T-helper 1 cell treated with Interleukin-12 subunit alpha and Interleukin-12 subunit beta and Interleukin-4 antibody, amounts not matched to agents 30 μg/mL and 1 μg/mL, for 36 hours (primary cell): ENCODE results near the gene ZSWIM4.
"Not testable (repeated sequence)": the region's sequence is repeated elsewhere in the genome, so short reads cannot be mapped to it uniquely, and the experiment has no call there.

Experiments
- H3K27ac Mint-ChIP-seq: one replicate; pipeline ENCODE4 v1.8.0; 2021; ENCODE audit warnings: mild to moderate bottlenecking, mixed read lengths
- H3K27me3 Mint-ChIP-seq: one replicate; pipeline ENCODE4 v1.8.0; 2021; ENCODE audit warnings: low read depth, mixed read lengths
- H3K36me3 Mint-ChIP-seq: one replicate; pipeline ENCODE4 v1.8.0; 2021; ENCODE audit warnings: low read depth, mixed read lengths
- H3K4me1 Mint-ChIP-seq: one replicate; pipeline ENCODE4 v1.8.0; 2021; ENCODE audit warnings: low read depth, mixed read lengths
- H3K4me3 Mint-ChIP-seq: one replicate; pipeline ENCODE4 v1.8.0; 2021; ENCODE audit warnings: mild to moderate bottlenecking, moderate library complexity, mixed read lengths
- H3K9me3 Mint-ChIP-seq: one replicate; pipeline ENCODE4 v1.8.0; 2021; ENCODE audit warnings: mixed read lengths

ZSWIM4 gene

GRCh38 chr19:13765395-13766094 is 29.7 kb upstream of the ZSWIM4 start:
- no peaks in the 10 kb centered on the region for H3K27me3 Mint-ChIP-seq
- H3K4me3 Mint-ChIP-seq: peak overlapping the region; percentile 87
- H3K27ac Mint-ChIP-seq: peak overlapping the region; percentile 61
- no peaks in the 10 kb centered on the region for H3K9me3 Mint-ChIP-seq
- peaks cover 9% of the 10 kb centered on the region for H3K36me3 Mint-ChIP-seq
- peaks cover 15% of the 10 kb centered on the region for H3K4me1 Mint-ChIP-seq

- Mint-ChIP-seq H3K4me3 (no peak overlapping the region), H3K27me3 (no peaks in the 10 kb centered on the region), H3K9me3 (no peaks in the 10 kb centered on the region), H3K27ac (peak overlapping the region; percentile 1), H3K4me1 (peaks cover 15% of the 10 kb centered on the region), H3K36me3 (peaks cover 9% of the 10 kb centered on the region)
Measured at GRCh38 chr19:13766095-13766481, 29.2 kb upstream of the ZSWIM4 start.

DNA sequence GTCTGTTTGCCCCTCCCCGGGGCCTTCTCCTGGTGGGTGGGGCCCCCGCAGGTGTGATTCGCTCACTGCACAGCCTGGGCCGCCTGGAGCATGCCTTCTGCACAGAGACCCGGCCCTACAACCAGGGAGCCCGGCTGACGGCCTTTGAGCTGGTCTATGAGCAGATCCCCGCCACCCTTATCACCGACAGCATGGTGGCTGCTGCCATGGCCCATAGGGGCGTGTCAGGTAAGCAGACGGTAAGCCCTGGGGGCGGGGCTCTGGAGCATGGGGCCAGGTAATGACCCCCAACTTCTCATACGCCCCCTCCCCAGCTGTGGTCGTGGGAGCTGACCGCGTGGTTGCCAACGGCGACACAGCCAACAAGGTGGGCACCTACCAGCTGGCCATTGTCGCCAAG is 26.7 kb upstream of the ZSWIM4 start:
- peaks cover 13% of the 10 kb centered on the region for H3K4me1 Mint-ChIP-seq
- H3K27me3 Mint-ChIP-seq: no peaks in the 10 kb centered on the region
- no peak overlapping the region for H3K27ac Mint-ChIP-seq
- H3K36me3 Mint-ChIP-seq: peaks cover 6% of the 10 kb centered on the region
- no peaks in the 10 kb centered on the region for H3K9me3 Mint-ChIP-seq
- H3K4me3 Mint-ChIP-seq: no peak overlapping the region

GRCh38 chr19:13770013-13770635 is 25.1 kb upstream of the ZSWIM4 start:
- H3K36me3 Mint-ChIP-seq: peaks cover 7% of the 10 kb centered on the region
- H3K27ac Mint-ChIP-seq: no peak overlapping the region
- H3K9me3 Mint-ChIP-seq: no peaks in the 10 kb centered on the region
- H3K27me3 Mint-ChIP-seq: no peaks in the 10 kb centered on the region
- peaks cover 16% of the 10 kb centered on the region for H3K4me1 Mint-ChIP-seq
- no peak overlapping the region for H3K4me3 Mint-ChIP-seq

- Mint-ChIP-seq H3K36me3 (peaks cover 19% of the 10 kb centered on the region), H3K9me3 (no peaks in the 10 kb centered on the region), H3K27me3 (no peaks in the 10 kb centered on the region), H3K4me1 (peaks cover 19% of the 10 kb centered on the region), H3K27ac (peak within 1 kb of the TSS; percentile 91), H3K4me3 (peak within 1 kb of the TSS; percentile 98)
Measured at GRCh38 chr19:13774217-13775191, 20.7 kb upstream of the ZSWIM4 start, which contains the start of gene C19orf53. TSS of gene C19orf53 (plus strand) at chr19:13774456. CDS start at chr19:13774478, 22 bp downstream.

- Mint-ChIP-seq H3K27ac (no peak overlapping the region), H3K4me1 (peaks cover 19% of the 10 kb centered on the region), H3K9me3 (no peaks in the 10 kb centered on the region), H3K4me3 (no peak overlapping the region), H3K36me3 (peaks cover 15% of the 10 kb centered on the region), H3K27me3 (no peaks in the 10 kb centered on the region)
Measured at GRCh38 chr19:13778398-13778797, 16.8 kb upstream of the ZSWIM4 start.

- no peak overlapping the region for H3K27ac Mint-ChIP-seq
- peaks cover 15% of the 10 kb centered on the region for H3K36me3 Mint-ChIP-seq
- H3K27me3 Mint-ChIP-seq: no peaks in the 10 kb centered on the region
- H3K9me3 Mint-ChIP-seq: no peaks in the 10 kb centered on the region
- H3K4me3 Mint-ChIP-seq: no peak overlapping the region
- peaks cover 19% of the 10 kb centered on the region for H3K4me1 Mint-ChIP-seq
Measured at GRCh38 chr19:13778847-13779246, 16.4 kb upstream of the ZSWIM4 start.

DNA sequence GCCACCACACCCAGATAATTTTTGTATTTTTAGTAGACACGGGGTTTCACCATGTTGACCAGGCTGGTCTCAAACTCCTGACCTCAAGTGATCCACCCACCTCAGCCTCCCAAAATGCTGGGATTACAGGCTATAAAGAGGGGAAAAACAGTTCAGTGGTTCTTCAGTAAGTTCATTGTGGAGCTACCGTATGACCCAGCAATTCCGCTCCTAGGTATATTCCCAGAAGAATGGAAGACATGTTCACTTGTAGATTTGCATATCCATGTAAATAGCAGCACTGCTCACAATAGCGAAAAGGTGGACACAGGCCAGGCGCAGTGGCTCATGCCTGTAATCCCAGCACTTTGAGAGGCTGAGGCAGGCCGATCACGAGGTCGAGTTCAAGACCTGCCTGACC is 15.4 kb upstream of the ZSWIM4 start:
- Mint-ChIP-seq H3K4me1 (peaks cover 16% of the 10 kb centered on the region), H3K36me3 (peaks cover 12% of the 10 kb centered on the region)
- H3K27me3 Mint-ChIP-seq, H3K27ac Mint-ChIP-seq, H3K4me3 Mint-ChIP-seq, H3K9me3 Mint-ChIP-seq: not testable (repeated sequence)

DNA sequence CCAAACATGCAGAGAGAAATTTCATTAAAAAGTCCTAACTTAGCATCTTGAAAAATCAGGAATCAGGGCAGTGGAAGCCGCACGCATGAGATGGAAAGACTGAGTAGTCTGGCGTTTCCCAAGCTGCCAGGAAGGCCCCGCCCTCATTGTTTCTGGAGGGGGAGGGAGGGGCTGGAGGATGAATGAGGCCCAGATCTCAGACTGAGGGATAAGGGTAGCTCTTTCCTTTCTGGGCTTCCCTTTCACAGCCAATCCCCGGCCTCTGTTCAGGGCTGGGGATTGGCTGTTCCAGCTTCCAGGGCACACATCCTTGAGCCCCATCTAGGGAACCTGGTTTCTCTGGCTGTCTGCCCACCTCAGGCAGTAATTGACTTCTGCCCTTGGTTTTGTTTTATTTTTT is 13.7 kb upstream of the ZSWIM4 start:
- no peaks in the 10 kb centered on the region for H3K9me3 Mint-ChIP-seq
- H3K4me1 Mint-ChIP-seq: peaks cover 10% of the 10 kb centered on the region
- H3K27me3 Mint-ChIP-seq: no peaks in the 10 kb centered on the region
- H3K36me3 Mint-ChIP-seq: peaks cover 4% of the 10 kb centered on the region
- H3K4me3 Mint-ChIP-seq: no peak overlapping the region
- no peak overlapping the region for H3K27ac Mint-ChIP-seq

- Mint-ChIP-seq H3K27me3 (no peaks in the 10 kb centered on the region), H3K4me1 (peaks cover 8% of the 10 kb centered on the region), H3K9me3 (no peaks in the 10 kb centered on the region), H3K27ac (no peak overlapping the region), H3K36me3 (peaks cover 2% of the 10 kb centered on the region), H3K4me3 (no peak overlapping the region)
Measured at GRCh38 chr19:13782537-13782936, 12.7 kb upstream of the ZSWIM4 start.

DNA sequence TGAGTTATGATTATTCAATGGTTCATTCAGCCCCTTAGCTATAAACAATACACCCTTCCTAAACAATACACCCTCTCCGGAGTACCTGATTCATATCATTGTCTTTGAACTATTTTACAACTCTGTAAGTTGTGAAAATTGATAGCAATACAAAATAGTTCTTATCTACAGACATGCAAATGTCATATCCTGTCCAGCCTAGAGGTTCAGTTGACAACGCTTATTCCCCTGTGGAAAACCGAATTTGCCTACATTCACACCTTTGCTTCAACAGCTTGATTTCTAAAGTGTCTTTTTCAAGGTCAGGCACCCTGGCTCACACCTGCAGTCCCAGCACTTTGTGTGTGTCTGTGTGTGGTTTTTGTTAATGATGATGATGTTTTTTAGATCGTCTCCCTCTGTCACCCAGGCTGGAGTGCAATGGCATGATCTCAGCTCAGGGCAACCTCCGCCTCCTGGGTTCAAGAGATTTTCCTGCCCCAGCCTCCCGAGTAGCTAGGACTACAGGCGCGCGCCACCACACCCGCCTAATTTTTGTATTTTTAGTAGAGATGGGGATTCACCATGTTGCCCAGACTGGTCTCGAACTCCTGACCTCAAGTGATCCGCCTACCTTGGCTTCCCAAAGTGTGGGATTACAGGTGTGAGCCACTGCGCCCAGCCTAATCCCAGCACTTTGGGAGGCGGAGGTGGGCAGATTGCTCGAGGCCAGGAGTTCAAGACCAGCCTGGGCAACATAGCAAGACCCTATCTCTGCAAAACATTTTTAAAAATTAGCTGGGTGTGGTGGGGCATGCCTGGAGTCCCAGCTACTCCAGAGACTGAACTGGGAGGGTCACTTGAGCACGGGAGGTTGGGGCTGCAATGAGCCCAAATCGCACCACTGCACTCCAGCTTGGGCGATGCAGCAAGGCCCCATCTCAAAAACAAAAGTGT is 11.4 kb upstream of the ZSWIM4 start:
- Mint-ChIP-seq H3K27me3 (no peaks in the 10 kb centered on the region), H3K4me3 (no peak overlapping the region), H3K27ac (no peak overlapping the region), H3K4me1 (peaks cover 14% of the 10 kb centered on the region), H3K9me3 (no peaks in the 10 kb centered on the region), H3K36me3 (no peaks in the 10 kb centered on the region)

DNA sequence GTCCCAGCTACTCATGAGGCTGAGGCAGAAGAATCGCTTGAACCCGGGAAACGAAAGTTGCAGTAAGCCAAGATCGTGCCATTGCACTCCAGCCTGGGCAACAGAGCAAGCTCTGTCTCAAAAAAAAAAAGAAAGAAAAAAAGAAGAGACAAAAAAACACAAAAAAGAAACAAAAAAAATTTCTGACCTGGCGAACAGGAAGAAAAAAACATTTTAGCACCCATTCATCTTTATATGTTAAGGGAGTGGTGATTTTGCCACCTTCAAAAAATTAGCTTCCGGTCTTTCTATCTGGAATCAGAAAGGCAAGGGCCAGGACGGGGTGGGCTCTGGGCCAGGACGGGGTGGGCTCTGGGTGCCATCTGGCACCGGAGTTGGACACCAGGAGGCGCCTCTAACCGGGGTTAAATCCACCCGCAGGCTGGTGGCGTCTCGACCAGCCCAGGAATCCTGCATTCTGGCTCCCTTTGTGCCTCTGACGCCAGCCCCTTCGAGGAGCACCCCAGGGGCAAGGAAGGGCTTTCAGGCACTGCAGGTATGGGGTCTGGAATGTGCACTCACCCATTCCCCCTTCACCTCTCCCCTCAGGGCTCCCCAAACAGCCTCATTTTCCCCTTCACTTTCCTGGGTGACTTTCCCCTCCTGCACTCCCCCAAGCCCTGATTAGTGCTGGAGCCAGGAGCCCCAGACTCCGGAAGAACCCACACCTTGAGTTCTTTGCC is 10.4 kb upstream of the ZSWIM4 start:
- Mint-ChIP-seq H3K4me1 (peaks cover 17% of the 10 kb centered on the region), H3K27ac (peak overlapping the region; percentile 63), H3K27me3 (no peaks in the 10 kb centered on the region), H3K9me3 (no peaks in the 10 kb centered on the region), H3K36me3 (no peaks in the 10 kb centered on the region), H3K4me3 (peak overlapping the region; percentile 31)

GRCh38 chr19:13788991-13789390 is 6.3 kb upstream of the ZSWIM4 start:
- H3K27ac Mint-ChIP-seq: peak overlapping the region; percentile 86
- H3K4me3 Mint-ChIP-seq: peak overlapping the region; percentile 14
- H3K36me3 Mint-ChIP-seq: no peaks in the 10 kb centered on the region
- peaks cover 25% of the 10 kb centered on the region for H3K4me1 Mint-ChIP-seq
- no peaks in the 10 kb centered on the region for H3K9me3 Mint-ChIP-seq
- H3K27me3 Mint-ChIP-seq: no peaks in the 10 kb centered on the region
